Skeletal muscle satellite cell (primary cell): ENCODE data around the gene PNMA6A.
"Not testable (repeated sequence)": the region's sequence is repeated elsewhere in the genome, so short reads cannot be mapped to it uniquely, and the experiment has no call there.

Experiments
- H3K27me3 ChIP-seq: 2 replicates; pipeline ENCODE4 v1.7.0; 2013; ENCODE audit warnings: low read length; ENCODE audit not compliant: control insufficient read depth, insufficient read depth
- H3K36me3 ChIP-seq: 2 replicates; pipeline ENCODE4 v1.7.0; 2013; ENCODE audit warnings: mild to moderate bottlenecking, control low read depth, low read length; ENCODE audit not compliant: insufficient read depth
- H3K4me1 ChIP-seq: 2 replicates; pipeline ENCODE4 v1.7.0; 2013; ENCODE audit warnings: low read length; ENCODE audit not compliant: control insufficient read depth, insufficient read depth
- H3K4me2 ChIP-seq: 2 replicates; pipeline ENCODE4 v1.7.0; 2013; ENCODE audit warnings: mild to moderate bottlenecking, low read length
- H3K4me3 ChIP-seq: 2 replicates; pipeline ENCODE4 v1.7.0; 2013; ENCODE audit warnings: low read length
- H3K9ac ChIP-seq: 2 replicates; pipeline ENCODE4 v1.7.0; 2013; ENCODE audit warnings: mild to moderate bottlenecking, low read depth, low read length, moderate library complexity
- H3K9me3 ChIP-seq: replicated peaks from 2 replicates; pipeline ENCODE4 v1.7.0; 2013; ENCODE audit warnings: mild to moderate bottlenecking, control low read depth, low read length

PNMA6A gene

DNA sequence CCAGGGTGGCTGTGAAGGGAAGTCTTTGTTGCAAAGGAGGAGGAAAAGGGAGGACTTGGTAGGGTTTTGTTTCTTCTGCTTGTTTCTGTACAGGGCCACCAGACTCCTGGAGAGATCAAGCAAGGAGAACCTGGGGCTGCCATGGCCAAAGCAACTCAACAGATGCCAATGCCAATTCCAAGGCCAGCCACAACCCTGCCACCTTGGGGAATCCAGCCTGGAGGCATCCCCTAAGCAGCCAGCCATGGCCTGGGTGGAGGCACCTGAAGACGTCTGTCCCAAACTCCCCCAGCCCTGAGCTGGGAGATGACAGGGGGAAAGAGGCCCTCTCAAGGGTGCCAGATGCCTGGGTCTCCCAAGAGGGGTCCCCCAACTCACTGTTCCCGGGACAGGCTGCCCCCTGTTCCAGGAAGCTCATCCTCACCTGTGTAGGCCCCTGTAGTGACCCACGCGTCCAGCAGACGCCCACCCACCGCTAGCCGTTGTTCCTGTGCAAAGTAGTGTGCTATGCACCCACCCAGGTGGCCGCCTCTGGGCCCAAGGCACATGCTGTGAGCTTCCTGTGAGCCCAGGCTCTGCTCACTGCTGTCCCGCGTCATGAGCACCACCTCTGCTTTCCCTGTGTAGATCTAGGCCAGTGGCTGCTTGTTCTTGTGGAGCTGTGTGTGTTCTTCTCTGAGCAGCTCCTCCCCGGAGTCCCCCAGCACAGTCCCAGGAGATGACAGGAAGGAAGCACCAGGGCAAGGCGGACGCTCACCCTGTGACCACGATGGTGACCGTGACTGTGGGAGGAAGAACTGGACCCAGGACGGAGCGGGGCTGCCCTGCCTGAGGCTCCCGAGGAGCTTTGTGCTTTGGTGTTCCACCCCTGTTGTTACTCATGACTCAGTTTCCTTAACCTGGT lies 12.8 kb upstream of the PNMA6A start:
- Histone ChIP-seq H3K27me3 (peaks cover 25% of the 10 kb centered on the region), H3K4me1 (no peaks in the 10 kb centered on the region), H3K36me3 (no peaks in the 10 kb centered on the region), H3K4me2 (no peak overlapping the region), H3K9me3 (no peaks in the 10 kb centered on the region), H3K9ac (no peak overlapping the region), H3K4me3 (no peak overlapping the region)

- Histone ChIP-seq H3K9ac (no peak overlapping the region), H3K36me3 (no peaks in the 10 kb centered on the region), H3K4me1 (no peaks in the 10 kb centered on the region), H3K27me3 (peaks cover 21% of the 10 kb centered on the region), H3K4me3 (no peak overlapping the region), H3K9me3 (no peaks in the 10 kb centered on the region), H3K4me2 (no peak overlapping the region)
These were observed 12.2 kb upstream of the PNMA6A start for GRCh38 chrX:153060095-153060445.

- Histone ChIP-seq H3K4me3 (no peak overlapping the region), H3K27me3 (peaks cover 17% of the 10 kb centered on the region), H3K36me3 (no peaks in the 10 kb centered on the region), H3K9me3 (no peaks in the 10 kb centered on the region), H3K4me2 (no peak overlapping the region), H3K9ac (no peak overlapping the region), H3K4me1 (no peaks in the 10 kb centered on the region)
These were observed 10.5 kb upstream of the PNMA6A start for GRCh38 chrX:153061732-153062131.

DNA sequence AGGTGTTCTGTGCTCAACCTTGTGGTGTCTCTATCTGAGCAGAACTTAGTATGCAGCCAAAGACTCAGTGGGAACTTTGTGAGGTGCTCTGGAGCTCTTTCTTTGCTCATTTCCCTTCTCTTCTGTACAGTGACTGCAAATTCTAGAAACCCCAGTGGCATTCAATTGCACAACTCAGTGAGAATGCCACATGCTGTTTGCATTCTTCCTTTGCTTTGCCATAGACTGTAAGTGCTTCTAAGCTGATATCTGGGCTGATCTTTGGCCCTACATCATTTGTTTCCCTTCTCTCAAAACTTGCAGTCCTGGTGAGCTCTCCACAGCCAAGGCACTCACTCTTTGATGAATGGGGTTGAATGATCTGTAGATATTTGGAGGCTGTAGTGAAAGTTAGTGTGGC lies 8.9 kb upstream of the PNMA6A start:
- Histone ChIP-seq H3K36me3 (no peaks in the 10 kb centered on the region), H3K4me3 (no peak overlapping the region), H3K4me2 (no peak overlapping the region), H3K4me1 (no peaks in the 10 kb centered on the region), H3K27me3 (peaks cover 2% of the 10 kb centered on the region), H3K9ac (no peak overlapping the region), H3K9me3 (no peaks in the 10 kb centered on the region)

DNA sequence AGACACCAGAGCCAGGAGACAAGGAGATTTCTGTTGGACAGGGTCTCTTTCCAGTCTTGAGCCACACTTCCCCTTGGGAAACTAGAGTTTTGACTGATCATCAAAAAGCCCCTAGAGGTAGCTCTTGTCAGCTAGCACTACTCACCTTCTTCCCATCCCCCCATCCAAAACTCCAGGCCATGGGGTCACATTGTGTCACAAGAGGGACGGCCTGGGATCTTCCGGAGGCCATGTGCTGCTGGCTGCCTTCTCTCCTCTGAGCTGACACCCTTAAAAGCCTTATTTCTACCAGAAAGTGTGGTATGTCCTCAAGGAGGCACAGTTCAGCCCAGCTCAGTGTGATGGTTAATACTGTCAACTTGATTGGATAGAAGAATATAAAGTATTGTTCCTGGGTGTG lies 8.2 kb upstream of the PNMA6A start:
- no peaks in the 10 kb centered on the region for H3K9me3 ChIP-seq
- H3K9ac ChIP-seq = no peak overlapping the region
- no peaks in the 10 kb centered on the region for H3K27me3 ChIP-seq
- no peaks in the 10 kb centered on the region for H3K36me3 ChIP-seq
- H3K4me3 ChIP-seq = no peak overlapping the region
- no peaks in the 10 kb centered on the region for H3K4me1 ChIP-seq
- no peak overlapping the region for H3K4me2 ChIP-seq

DNA sequence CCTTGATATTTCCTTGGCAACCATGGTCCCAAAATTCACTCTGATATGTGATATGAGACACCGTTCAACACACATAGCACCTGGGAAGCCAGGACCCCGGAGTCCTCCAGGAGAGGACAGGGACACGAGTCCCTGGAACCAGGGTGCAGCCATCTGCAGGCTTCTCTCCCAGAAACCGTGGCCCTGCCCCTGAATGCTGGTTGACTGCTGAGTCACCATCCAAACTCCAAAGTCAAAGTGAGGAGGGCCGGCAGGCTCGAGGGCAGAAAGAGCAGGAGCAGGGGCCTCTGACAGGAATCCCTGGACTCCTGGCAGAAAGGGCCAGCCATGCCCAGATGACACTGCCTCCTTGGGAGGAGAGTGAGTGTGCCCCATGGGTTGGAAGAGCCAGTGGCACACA lies 6.9 kb upstream of the PNMA6A start:
- no peaks in the 10 kb centered on the region for H3K4me1 ChIP-seq
- H3K9me3 ChIP-seq = no peaks in the 10 kb centered on the region
- no peak overlapping the region for H3K4me2 ChIP-seq
- no peak overlapping the region for H3K4me3 ChIP-seq
- H3K27me3 ChIP-seq = no peaks in the 10 kb centered on the region
- no peaks in the 10 kb centered on the region for H3K36me3 ChIP-seq
- no peak overlapping the region for H3K9ac ChIP-seq

DNA sequence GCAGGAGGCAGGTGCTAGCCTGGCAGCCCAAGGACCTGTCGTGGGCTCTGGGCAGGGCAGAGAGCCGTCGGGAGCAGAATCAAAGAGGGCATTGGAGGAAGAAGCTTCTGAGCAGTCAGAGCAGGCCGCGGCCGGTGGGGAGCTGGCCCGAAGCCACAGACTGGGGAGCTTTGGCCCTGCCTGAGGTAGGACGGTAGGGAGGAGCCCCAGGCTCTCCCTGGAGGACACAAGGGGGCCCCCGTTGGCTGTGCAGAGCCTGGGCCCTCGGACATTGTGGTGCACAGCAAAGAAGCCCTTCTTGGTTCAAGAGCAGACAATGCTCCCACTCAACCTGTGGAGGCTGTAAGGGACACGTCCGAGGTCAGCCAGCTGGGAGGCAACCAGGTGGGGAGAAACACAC lies 5.9 kb upstream of the PNMA6A start:
- not testable (repeated sequence) for H3K9me3 ChIP-seq, H3K36me3 ChIP-seq, H3K4me3 ChIP-seq, H3K4me2 ChIP-seq, H3K9ac ChIP-seq, H3K4me1 ChIP-seq, H3K27me3 ChIP-seq

DNA sequence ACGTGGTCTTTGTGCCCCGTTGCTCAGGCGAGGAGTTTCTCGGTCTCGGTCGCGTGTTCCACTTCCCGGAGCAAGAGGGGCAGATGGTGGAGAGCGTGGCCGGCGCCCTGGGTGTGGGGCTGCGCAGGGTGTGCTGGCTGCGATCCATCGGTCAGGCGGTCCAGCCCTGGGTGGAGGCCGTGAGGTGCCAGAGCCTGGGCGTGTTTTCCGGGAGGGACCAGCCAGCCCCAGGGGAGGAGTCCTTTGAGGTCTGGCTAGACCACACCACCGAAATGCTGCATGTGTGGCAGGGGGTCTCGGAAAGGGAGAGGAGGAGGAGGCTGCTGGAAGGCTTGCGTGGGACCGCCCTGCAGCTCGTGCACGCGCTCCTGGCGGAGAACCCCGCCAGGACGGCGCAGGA lies 1.1 kb downstream of the PNMA6A start:
- not testable (repeated sequence) for H3K9me3 ChIP-seq, H3K36me3 ChIP-seq, H3K4me3 ChIP-seq, H3K9ac ChIP-seq, H3K4me2 ChIP-seq, H3K27me3 ChIP-seq, H3K4me1 ChIP-seq

- Histone ChIP-seq H3K4me1 (no peaks in the 10 kb centered on the region), H3K4me3 (no peak overlapping the region), H3K4me2 (no peak overlapping the region), H3K9ac (no peak overlapping the region), H3K27me3 (no peaks in the 10 kb centered on the region), H3K9me3 (no peaks in the 10 kb centered on the region), H3K36me3 (no peaks in the 10 kb centered on the region)
These were observed 2.1 kb downstream of the PNMA6A start for GRCh38 chrX:153074262-153074899.

- H3K4me2 ChIP-seq = no peak overlapping the region
- no peaks in the 10 kb centered on the region for H3K36me3 ChIP-seq
- H3K9ac ChIP-seq = no peak overlapping the region
These were observed 2.7 kb downstream of the PNMA6A start for GRCh38 chrX:153074935-153075334.

GRCh38 chrX:153075366-153075765 lies 3.1 kb downstream of the PNMA6A start:
- Histone ChIP-seq H3K36me3 (no peaks in the 10 kb centered on the region), H3K4me3 (no peak overlapping the region), H3K9me3 (no peaks in the 10 kb centered on the region), H3K9ac (no peak overlapping the region), H3K4me1 (no peaks in the 10 kb centered on the region), H3K4me2 (no peak overlapping the region), H3K27me3 (no peaks in the 10 kb centered on the region)

More at GRCh38 chrX:153074935-153075334, 2.7 kb downstream of the PNMA6A start:
- Histone ChIP-seq H3K9me3 (no peaks in the 10 kb centered on the region), H3K4me1 (no peaks in the 10 kb centered on the region), H3K4me3 (no peak overlapping the region), H3K27me3 (no peaks in the 10 kb centered on the region)
